Activated CD4-positive, alpha-beta T cell treated with anti-CD3 and anti-CD28 coated beads, Interleukin-2, amount 50 U/mL, for 4 hours (primary cell): Measurements from ENCODE around the gene DPM3.
"Not testable (repeated sequence)": the region's sequence is repeated elsewhere in the genome, so short reads cannot be mapped to it uniquely, and the experiment has no call there.

Experiments used
- DNase-seq, 2 experiments: peaks; one replicate each; pipeline ENCODE4 v3.0.0-alpha.2; 2020

The DPM3 gene

GRCh38 chr1:155139895-155140629, at the start of gene DPM3:
Gene DPM3, minus strand, starts transcription at chr1:155140531. Its CDS starts 291 bp downstream, at chr1:155140240.
- peak; percentile 88 to 89 for DNase-seq

- not testable (repeated sequence) for DNase-seq
Measured at GRCh38 chr1:155189926-155190325, 49.6 kb upstream of the DPM3 start.

- DNase-seq: no peak
Measured at GRCh38 chr1:155188268-155188667, 47.9 kb upstream of the DPM3 start.

- DNase-seq: no peak
Measured at GRCh38 chr1:155187456-155187891, 47.1 kb upstream of the DPM3 start.

GRCh38 chr1:155186794-155187455, 46.6 kb upstream of the DPM3 start:
- DNase-seq: no peak

GRCh38 chr1:155186067-155186793, 45.9 kb upstream of the DPM3 start:
- DNase-seq: no peak

GRCh38 chr1:155185783-155186066, 45.4 kb upstream of the DPM3 start:
- DNase-seq: no peak

- DNase-seq: no peak
Measured at GRCh38 chr1:155184835-155185782, 44.8 kb upstream of the DPM3 start.

GRCh38 chr1:155184351-155184811, 44.0 kb upstream of the DPM3 start:
- no peak for DNase-seq

- no peak for DNase-seq
Measured at GRCh38 chr1:155183775-155184221, 43.5 kb upstream of the DPM3 start.

- no peak for DNase-seq
Measured at GRCh38 chr1:155182052-155182550, 41.8 kb upstream of the DPM3 start.

GRCh38 chr1:155181371-155182051, 41.2 kb upstream of the DPM3 start:
- DNase-seq: no peak

GRCh38 chr1:155179112-155180031, 39.0 kb upstream of the DPM3 start:
- DNase-seq: no peak

- no peak for DNase-seq
Measured at GRCh38 chr1:155178441-155179111, 38.2 kb upstream of the DPM3 start.

- DNase-seq: no peak
Measured at GRCh38 chr1:155177918-155178281, 37.6 kb upstream of the DPM3 start.

- no peak for DNase-seq
Measured at GRCh38 chr1:155177192-155177917, 37.0 kb upstream of the DPM3 start.

GRCh38 chr1:155176544-155177071, 36.3 kb upstream of the DPM3 start:
- DNase-seq: peak; percentile 81 to 83

GRCh38 chr1:155175927-155176371, 35.6 kb upstream of the DPM3 start:
- no peak for DNase-seq
